Measurements from ENCODE around the gene KCNMB3.
A peak's percentile ranks its signal among the peaks of the same experiment; 100 is the strongest.
"Not testable (repeated sequence)": the region's sequence is repeated elsewhere in the genome, so short reads cannot be mapped to it uniquely, and the experiment has no call there.

The KCNMB3 gene

GRCh38 chr3:179265092-179265491 is 14.2 kb upstream of the KCNMB3 start:
- H3K4me3 ChIP-seq (ENCODE audit: low read depth, low read length) = no peak overlapping the region

- no peak overlapping the region for H3K4me3 ChIP-seq (ENCODE audit: low read depth, low read length)
Observed at GRCh38 chr3:179264449-179264848, 13.5 kb upstream of the KCNMB3 start.

GRCh38 chr3:179263134-179263533 is 12.2 kb upstream of the KCNMB3 start:
- H3K4me3 ChIP-seq (ENCODE audit: low read depth, low read length) = no peak overlapping the region

- peak overlapping the region; percentile 33 for H3K4me3 ChIP-seq (ENCODE audit: low read depth, low read length)
Observed at GRCh38 chr3:179260949-179261765, 10.2 kb upstream of the KCNMB3 start.

- H3K4me3 ChIP-seq (ENCODE audit: low read depth, low read length) = not testable (repeated sequence)
Observed at GRCh38 chr3:179259959-179260756, 9.2 kb upstream of the KCNMB3 start.

- H3K4me3 ChIP-seq (ENCODE audit: low read depth, low read length) = no peak overlapping the region
Observed at GRCh38 chr3:179258820-179259219, 7.9 kb upstream of the KCNMB3 start.

GRCh38 chr3:179257742-179258141 is 6.8 kb upstream of the KCNMB3 start:
- H3K4me3 ChIP-seq (ENCODE audit: low read depth, low read length) = not testable (repeated sequence)

- no peak overlapping the region for H3K4me3 ChIP-seq (ENCODE audit: low read depth, low read length)
Observed at GRCh38 chr3:179256813-179257212, 5.9 kb upstream of the KCNMB3 start.

- no peak overlapping the region for H3K4me3 ChIP-seq (ENCODE audit: low read depth, low read length)
Observed at GRCh38 chr3:179247289-179248015, 3.5 kb downstream of the KCNMB3 start.

- H3K4me3 ChIP-seq (ENCODE audit: low read depth, low read length) = no peak overlapping the region
Observed at GRCh38 chr3:179244878-179245277, 6.0 kb downstream of the KCNMB3 start.

- H3K4me3 ChIP-seq (ENCODE audit: low read depth, low read length) = not testable (repeated sequence)
Observed at GRCh38 chr3:179242859-179243258, 8.1 kb downstream of the KCNMB3 start.

- not testable (repeated sequence) for H3K4me3 ChIP-seq (ENCODE audit: low read depth, low read length)
Observed at GRCh38 chr3:179240299-179240698, 10.6 kb downstream of the KCNMB3 start.

GRCh38 chr3:179236669-179237301 is 14.1 kb downstream of the KCNMB3 start:
- no peak overlapping the region for H3K4me3 ChIP-seq (ENCODE audit: low read depth, low read length)

GRCh38 chr3:179234199-179234598 is 16.7 kb downstream of the KCNMB3 start:
- no peak overlapping the region for H3K4me3 ChIP-seq (ENCODE audit: low read depth, low read length)

GRCh38 chr3:179233043-179233442 is 17.9 kb downstream of the KCNMB3 start:
- H3K4me3 ChIP-seq (ENCODE audit: low read depth, low read length) = no peak overlapping the region

- H3K4me3 ChIP-seq (ENCODE audit: low read depth, low read length) = no peak overlapping the region
Observed at GRCh38 chr3:179229177-179229576, 21.7 kb downstream of the KCNMB3 start.

- H3K4me3 ChIP-seq (ENCODE audit: low read depth, low read length) = no peak overlapping the region
Observed at GRCh38 chr3:179227349-179227748, 23.6 kb downstream of the KCNMB3 start.

GRCh38 chr3:179224584-179224983 is 26.3 kb downstream of the KCNMB3 start:
- no peak overlapping the region for H3K4me3 ChIP-seq (ENCODE audit: low read depth, low read length)

- no peak overlapping the region for H3K4me3 ChIP-seq (ENCODE audit: low read depth, low read length)
Observed at GRCh38 chr3:179223548-179223947, 27.4 kb downstream of the KCNMB3 start.

- not testable (repeated sequence) for H3K4me3 ChIP-seq (ENCODE audit: low read depth, low read length)
Observed at GRCh38 chr3:179218213-179218612, 32.7 kb downstream of the KCNMB3 start.

GRCh38 chr3:179215550-179215949 is 35.4 kb downstream of the KCNMB3 start:
- H3K4me3 ChIP-seq (ENCODE audit: low read depth, low read length) = not testable (repeated sequence)

All from iPS-11a (cell line).